LoVo (cell line): ENCODE results near the gene HSD17B12.
A peak's percentile ranks its signal among the peaks of the same experiment; 100 is the strongest.

Experiments
- DNase-seq: peaks from one replicate; pipeline ENCODE4 v3.0.0-alpha.2; 2016; ENCODE audit warnings: low spot score

The HSD17B12 gene

GRCh38 chr11:43806976-43807375, 126.4 kb downstream of the HSD17B12 start:
- DNase-seq = no peak

DNA sequence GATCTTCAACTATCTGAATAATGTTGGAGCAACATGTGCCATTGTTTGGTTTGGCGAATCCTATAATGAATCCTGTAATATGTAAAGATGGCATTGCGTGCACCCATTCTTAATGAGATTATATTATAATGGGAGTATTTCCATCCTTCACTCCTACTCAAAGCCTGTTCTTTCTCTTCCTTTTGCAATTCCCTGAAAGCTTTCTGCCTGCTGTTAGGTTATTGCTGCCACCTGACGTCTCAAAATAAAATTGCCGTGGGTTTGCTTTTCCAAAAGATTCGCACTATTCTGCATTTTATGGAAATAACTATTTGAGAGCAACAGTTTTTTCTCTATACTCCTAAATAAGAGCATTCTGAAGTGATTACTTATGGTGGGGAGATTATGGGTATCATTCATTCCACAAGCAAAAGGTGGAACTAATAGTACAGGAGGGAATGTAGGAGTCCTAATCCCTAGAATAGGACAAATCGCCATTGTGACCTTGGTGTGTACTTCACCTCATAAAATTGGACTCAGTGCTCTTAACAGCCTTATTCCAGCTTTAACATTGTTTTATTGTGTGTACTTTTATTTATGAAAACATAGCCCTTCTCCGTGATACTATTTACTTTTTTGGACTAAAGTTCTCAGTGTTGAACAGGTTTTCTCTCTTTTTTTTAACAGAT, 130.5 kb downstream of the HSD17B12 start:
- no peak for DNase-seq

DNA sequence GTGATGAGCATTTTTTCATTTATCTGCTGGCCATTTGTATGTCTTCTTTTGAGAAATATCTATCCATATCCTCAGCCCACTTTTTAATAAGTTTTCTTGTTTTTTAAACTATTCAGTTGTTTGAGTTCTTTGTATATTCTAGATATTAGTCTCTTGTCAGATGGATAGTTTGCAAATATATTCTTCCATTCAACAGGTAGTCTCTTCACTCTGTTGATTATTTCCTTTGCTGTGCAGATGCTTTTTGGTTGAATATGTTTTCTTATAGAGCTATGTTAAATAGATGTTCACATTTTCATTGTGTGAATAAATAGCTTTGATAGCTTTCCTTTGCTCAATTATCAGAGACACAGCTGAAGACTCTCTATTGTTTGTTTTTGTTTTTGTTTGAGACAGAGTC, 131.9 kb downstream of the HSD17B12 start:
- no peak for DNase-seq

DNA sequence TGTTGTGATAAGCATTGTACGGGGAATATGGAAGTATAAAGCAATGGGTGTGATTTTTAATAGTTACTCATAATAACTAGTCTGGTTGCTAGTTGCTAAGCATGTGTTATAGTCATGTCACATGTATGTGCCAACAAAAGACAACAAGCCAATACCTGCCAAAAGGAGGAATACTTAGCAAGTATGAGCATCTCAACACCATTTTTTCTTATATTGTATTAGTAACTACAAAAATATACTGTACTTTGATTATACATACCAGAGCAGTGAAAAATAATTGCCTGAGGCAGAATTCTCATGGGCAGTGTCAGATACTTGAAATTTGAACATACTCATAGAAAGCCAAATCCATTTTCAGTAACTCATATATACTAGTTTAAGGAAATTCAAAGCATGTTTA, 137.7 kb downstream of the HSD17B12 start:
- no peak for DNase-seq

DNA sequence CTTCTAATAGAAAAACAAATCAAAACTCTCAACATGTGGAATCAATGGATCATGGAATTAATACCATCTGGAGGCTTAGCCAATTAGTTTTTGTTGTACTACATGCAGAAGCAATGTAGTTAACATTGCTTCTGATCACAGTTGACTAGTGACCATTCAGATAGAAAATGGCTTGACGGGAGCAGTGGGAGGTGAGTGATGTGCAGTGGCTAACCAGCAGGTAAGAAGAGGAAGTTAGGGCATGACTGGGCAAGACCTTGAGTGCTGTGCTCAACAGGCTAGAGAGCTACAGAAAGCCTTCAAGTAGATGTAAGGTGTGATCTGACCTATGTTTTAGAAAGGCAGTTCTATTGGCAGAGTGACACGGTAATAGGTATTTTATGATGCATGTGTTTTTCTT, 139.4 kb downstream of the HSD17B12 start:
- DNase-seq = no peak

DNA sequence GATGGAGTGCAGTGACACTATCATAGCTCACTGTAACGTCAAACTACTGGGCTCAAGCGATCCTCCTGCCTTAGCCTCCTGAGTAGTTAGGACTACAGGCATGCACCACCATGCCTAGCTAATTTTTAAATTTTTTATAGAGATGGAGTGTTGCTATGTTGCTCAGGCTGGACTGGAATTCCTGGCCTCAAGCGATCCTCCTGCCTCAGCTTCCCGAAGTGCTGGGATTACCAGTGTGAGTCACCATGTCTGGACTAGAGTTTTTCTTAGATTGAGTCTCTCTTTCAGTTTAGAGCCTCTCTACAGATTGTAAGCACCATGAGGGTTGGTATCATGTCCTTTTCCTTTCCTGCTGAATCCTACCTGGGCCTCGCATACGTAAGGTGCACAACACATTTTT, 142.8 kb downstream of the HSD17B12 start:
- DNase-seq = no peak

DNA sequence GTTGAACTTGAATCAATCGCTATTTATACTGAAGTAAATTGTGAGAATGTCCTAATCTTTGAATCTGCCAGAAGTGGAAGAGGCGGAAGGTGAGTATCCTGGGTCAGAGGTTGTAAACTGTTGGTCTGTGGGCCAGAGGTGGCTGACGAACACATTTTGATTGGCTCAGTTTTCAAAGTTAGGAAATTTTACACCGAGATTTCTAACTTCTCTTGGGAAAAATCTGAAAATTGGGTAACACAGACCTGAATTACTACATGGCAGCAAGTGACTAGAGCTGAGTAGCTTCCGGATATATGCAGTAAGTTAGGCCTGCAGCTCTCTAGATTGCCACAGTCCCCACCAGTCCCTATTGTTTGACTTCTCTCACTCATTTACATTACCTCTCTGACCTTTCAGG, 143.3 kb downstream of the HSD17B12 start:
- DNase-seq = no peak

- no peak for DNase-seq
Measured at GRCh38 chr11:43825217-43825816, 144.8 kb downstream of the HSD17B12 start.

DNA sequence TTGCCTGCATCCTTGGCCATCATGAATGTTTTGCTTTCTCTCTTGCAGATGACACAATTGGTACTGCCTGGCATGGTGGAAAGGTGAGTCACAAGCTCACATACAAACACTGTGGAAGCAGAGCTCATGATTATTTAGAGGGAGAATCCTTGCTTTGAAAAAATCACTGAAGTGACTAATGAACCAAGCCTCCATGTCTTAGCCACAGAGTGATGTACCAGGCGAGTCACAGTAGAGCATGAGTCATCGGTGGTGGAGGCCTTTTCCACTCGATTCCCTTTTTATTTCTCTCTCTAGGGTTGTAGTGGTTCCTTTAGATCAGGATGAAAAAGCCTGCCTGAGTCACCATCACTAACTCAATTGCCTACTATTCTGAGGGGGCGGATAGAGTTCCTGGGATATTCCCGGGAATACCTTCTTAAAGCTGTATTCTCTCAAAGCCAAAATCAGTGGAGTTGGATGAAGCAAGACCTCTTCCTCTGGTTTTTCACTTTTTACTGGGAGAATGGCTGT, 150.4 kb downstream of the HSD17B12 start:
- DNase-seq = peak; percentile 89

DNA sequence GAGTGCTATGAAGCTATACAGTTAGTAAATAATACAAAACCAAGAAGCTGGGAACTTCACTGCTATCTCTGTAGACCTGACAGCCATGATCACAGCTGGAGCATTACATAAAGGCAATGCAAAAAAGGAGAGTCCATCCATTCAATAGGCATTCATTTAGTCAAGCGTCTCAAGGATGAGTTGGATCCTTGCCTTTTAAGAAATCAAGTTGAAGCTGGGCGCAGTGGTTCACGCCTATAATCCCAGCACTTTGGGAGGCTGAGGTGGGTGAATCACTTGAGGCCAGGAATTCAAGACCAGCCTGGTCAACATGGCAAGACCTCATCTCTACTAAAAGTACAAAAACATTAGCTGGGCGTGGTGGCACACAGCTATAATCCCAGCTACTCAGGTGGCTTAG, 152.0 kb downstream of the HSD17B12 start:
- no peak for DNase-seq

GRCh38 chr11:43833657-43834073, 153.1 kb downstream of the HSD17B12 start:
- no peak for DNase-seq

- DNase-seq = no peak
Measured at GRCh38 chr11:43834286-43834685, 153.7 kb downstream of the HSD17B12 start.

DNA sequence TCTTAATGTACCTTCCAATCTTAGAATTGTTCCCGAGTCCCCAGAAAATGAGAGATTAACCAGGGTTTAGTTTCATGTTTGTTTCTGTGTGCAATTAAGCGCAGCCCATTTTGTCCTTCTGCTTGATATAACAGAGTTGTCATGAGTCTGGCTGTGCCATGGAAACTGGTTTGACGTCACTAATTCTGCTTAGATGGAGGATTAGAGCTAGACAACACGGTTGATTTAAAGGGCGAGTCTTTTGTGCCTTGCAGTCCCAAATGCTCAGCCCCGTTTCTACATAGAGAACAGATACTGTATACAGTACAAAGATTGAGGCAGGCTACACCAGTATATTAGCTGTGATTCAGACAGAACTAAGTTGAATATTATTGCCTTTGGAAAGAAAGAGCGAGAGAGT, 154.6 kb downstream of the HSD17B12 start:
- no peak for DNase-seq

DNA sequence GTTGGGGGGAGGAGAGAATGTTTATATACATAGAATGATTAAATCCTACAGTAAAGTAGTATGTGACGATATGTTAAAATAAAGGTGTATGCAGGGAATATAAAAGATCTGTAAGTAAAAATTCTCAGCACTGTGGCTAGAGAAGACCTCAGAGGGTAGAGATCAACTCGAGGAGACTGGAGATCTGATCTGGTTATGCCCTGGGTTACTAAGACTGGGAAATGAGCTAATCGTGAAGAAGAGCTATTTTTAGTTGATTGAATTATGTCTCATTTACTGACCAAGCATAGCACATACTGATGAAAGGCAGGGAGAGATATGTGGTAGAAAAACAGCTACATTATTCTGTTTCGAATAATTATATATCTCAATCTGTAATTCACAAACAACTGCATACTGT, 157.3 kb downstream of the HSD17B12 start:
- no peak for DNase-seq

DNA sequence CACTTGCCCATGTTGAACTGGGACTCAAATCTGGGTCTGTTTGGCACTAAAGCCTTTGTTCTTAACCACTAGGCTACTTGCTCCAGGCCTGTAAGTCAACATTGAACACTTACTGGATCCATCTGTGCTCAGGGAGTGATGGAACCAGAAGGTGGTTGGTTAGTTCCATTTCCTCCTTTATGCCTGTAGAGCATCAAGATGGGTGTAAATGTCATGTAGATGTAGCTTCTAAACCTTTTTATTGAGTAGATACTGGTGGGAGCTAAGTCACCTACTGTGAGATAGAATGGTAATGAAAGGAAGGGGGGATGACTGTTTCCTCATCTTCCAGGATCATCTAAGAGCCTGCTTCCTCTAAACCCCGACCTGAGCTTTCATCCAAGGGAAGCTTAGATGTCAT, 161.5 kb downstream of the HSD17B12 start:
- DNase-seq = no peak

DNA sequence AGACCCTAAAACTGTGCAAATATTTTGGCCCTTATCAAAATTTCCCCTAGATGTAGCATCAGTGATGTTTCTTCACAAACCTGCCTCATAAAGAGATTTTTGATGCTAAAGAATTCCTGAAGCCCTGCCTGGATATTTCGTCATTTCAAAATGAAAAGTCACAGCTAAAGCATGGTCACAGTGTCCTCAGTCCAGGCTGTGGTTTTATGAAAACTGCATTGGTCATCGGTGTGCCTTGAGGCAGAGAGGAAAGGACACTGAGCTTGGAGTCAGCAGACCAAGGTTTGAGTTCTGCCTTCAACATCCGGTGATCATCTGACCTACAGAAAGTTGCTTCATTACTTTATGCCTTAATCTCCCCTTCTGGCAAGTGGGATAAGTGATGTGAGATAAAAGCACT, 165.3 kb downstream of the HSD17B12 start:
- no peak for DNase-seq

DNA sequence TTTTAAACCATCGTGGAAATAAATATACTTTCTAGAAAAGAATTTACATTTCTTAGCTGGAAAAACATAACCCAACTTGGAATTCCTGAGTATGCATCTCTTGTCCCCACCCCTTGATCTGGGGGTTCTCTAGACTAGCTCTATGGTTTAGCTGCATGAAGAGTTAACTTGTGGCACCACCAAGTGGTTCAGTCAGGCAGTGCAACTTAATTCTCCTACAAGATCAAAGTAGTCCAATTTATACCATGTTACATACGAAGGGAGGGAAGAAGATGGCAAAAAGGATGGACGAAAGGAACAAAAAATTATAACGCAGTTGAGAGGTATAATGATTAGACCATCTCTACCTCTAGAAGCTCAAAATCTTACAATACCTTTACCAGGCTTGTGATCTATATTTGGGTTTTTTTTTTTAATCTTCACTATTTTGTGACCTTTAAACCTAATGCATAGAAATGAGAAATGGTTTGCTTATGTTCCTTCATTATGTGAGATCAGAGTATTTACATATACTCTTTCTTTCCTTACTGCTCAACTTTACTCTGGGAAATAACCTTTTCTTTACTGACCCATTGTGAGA, 171.6 kb downstream of the HSD17B12 start:
- DNase-seq = peak; percentile 23

- DNase-seq = no peak
Measured at GRCh38 chr11:43853781-43854180, 173.2 kb downstream of the HSD17B12 start.

GRCh38 chr11:43856993-43857392, 176.5 kb downstream of the HSD17B12 start:
- DNase-seq = no peak

- no peak for DNase-seq
Measured at GRCh38 chr11:43861141-43861540, 180.6 kb downstream of the HSD17B12 start.

DNA sequence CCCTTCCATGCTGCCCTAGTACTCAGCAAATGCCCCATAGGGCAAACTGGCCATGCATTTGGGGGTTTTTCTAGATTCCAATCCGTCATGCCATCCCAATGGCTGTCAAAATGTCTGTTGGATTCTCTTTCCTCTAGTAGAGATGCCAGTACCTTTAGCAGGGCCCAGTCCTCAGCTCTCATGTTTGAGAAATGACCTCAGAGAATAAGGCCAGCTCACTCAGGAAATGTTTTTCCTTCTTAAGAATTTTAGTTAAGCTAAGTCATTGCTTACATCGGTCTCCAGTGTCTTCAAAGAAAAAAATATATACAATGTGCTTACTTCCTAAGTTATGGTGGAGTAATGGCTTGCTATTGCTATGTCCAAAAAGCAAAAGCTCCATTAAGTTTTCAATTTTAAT, 186.0 kb downstream of the HSD17B12 start:
- DNase-seq = no peak

DNA sequence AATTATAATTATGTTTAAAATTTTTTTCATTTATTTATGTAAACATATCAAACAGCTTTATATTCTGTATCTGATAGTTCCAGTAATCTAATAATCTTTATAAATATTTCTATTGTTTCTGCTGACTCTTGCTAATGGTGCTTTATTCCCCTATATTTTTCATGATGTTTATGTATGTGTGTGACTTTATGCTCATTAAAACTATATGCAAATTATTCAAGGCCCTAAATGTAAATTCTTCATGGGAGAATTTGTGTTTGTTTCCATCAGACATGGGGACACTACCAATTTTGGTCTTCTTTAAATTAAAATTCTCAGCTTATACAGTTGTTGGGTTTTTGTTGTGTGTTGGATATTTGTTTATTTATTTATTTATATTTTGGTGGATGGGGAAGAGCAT, 186.4 kb downstream of the HSD17B12 start:
- no peak for DNase-seq

DNA sequence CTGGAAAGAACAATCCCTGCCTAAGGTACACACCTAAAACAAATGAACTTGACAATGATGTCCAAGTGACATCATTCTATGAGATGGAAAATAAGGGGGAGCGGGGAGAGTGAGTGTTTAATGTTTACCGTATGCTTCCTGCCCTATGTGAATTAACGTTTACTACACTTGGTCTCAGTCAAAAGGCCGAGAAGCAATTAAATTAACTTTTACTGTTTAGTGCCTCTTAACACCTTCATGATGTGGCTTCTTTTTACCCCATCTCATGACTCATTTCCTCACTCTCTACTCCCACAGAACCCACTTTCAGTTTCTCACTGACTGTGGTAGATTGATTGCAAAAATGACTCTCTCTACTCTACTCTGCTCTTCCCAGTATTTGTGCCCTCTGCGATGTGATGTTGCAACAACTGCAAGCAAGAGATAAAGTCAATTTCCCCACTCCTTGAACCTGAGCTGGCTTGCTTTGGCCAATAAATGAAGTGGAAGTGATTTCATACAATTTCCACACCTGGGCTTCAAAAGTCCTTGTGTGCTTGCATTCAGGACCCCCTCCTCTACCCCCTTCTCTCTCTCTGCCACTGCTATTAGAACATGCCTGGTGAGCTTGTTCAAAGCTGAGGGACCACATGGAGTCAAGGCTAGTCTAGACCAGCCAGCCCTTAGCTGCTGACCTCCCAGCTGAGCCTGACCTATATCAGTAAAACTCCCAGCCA, 188.5 kb downstream of the HSD17B12 start:
- DNase-seq = peak; percentile 4
